HG03139 (cell line): ENCODE measurements around the gene CYP26A1.

ENCODE experiments used
- ATAC-seq: cut with Tn5 transposase; IDR thresholded peaks from one replicate; pipeline ENCODE4 v1.9.1; 2021; ENCODE audit not compliant: unreplicated experiment

CYP26A1 gene

GRCh38 chr10:93063977-93064660 is 9.6 kb upstream of the CYP26A1 start:
- ATAC-seq: no peak

- ATAC-seq: no peak
Observed at GRCh38 chr10:93064874-93065660, 8.6 kb upstream of the CYP26A1 start.

- no peak for ATAC-seq
Observed at GRCh38 chr10:93065675-93066543, 7.8 kb upstream of the CYP26A1 start.

GRCh38 chr10:93066544-93066913 is 7.2 kb upstream of the CYP26A1 start:
- no peak for ATAC-seq

- no peak for ATAC-seq
Observed at GRCh38 chr10:93067443-93068365, 6.0 kb upstream of the CYP26A1 start.

GRCh38 chr10:93068411-93069244 is 5.1 kb upstream of the CYP26A1 start:
- no peak for ATAC-seq

GRCh38 chr10:93069245-93069561 is 4.5 kb upstream of the CYP26A1 start:
- no peak for ATAC-seq

- ATAC-seq: no peak
Observed at GRCh38 chr10:93070378-93071176, 3.1 kb upstream of the CYP26A1 start.

GRCh38 chr10:93071177-93071472 is 2.6 kb upstream of the CYP26A1 start:
- ATAC-seq: no peak

GRCh38 chr10:93071674-93072224 is 1.9 kb upstream of the CYP26A1 start:
- no peak for ATAC-seq

GRCh38 chr10:93072225-93072712 is 1.4 kb upstream of the CYP26A1 start:
- no peak for ATAC-seq

- no peak for ATAC-seq
Observed at GRCh38 chr10:93072713-93073538, 767 bp upstream of the CYP26A1 start.

- no peak for ATAC-seq
Observed at GRCh38 chr10:93074147-93074596, 479 bp downstream of the CYP26A1 start.

- no peak for ATAC-seq
Observed at GRCh38 chr10:93074597-93075368, 1.1 kb downstream of the CYP26A1 start.

GRCh38 chr10:93075369-93076221 is 1.9 kb downstream of the CYP26A1 start:
- no peak for ATAC-seq

- ATAC-seq: no peak
Observed at GRCh38 chr10:93076871-93077270, 3.2 kb downstream of the CYP26A1 start.
